ENCODE data around the gene BANF2.
"Not testable (repeated sequence)": the region's sequence is repeated elsewhere in the genome, so short reads cannot be mapped to it uniquely, and the experiment has no call there.

- TF ChIP-seq CTCF (IDR thresholded peaks at IDR 0.05); POLR2AphosphoS5 (IDR thresholded peaks at IDR 0.05; ENCODE audit: insufficient read depth in 1 of 2, low read depth in 1 of 2); POLR2A (IDR thresholded peaks at IDR 0.05): not testable (repeated sequence)
Observed at GRCh38 chr20:17707951-17708350, 8.2 kb downstream of the BANF2 start.

Measured in vagina (tissue), 2 donors.